Nephron progenitor cell (in vitro differentiated cells): ENCODE measurements around the gene SIL1.

Experiments used
- DNase-seq: peaks from one replicate; pipeline ENCODE4 v3.0.0; 2021
- H3K27ac Mint-ChIP-seq: 2 replicates; pipeline ENCODE4 v1.8.0; 2021; ENCODE audit warnings: mild to moderate bottlenecking, moderate library complexity, mixed read lengths
- H3K27me3 Mint-ChIP-seq: 2 replicates; pipeline ENCODE4 v1.8.0; 2021; ENCODE audit warnings: mild to moderate bottlenecking, low read depth, mixed read lengths; ENCODE audit not compliant: poor library complexity
- H3K36me3 Mint-ChIP-seq: 2 replicates; pipeline ENCODE4 v1.8.0; 2021; ENCODE audit warnings: low read depth, mixed read lengths
- H3K4me1 Mint-ChIP-seq: 2 replicates; pipeline ENCODE4 v1.8.0; 2021; ENCODE audit warnings: mixed read lengths
- H3K4me3 Mint-ChIP-seq: 2 replicates; pipeline ENCODE4 v1.8.0; 2021; ENCODE audit warnings: mild to moderate bottlenecking, moderate library complexity, mixed read lengths
- H3K9me3 Mint-ChIP-seq: 2 replicates; pipeline ENCODE4 v1.8.0; 2021; ENCODE audit warnings: mild to moderate bottlenecking, moderate library complexity, mixed read lengths
- CTCF ChIP-seq: fragments of 200-600 bp; sonication (generic); IDR thresholded peaks from 2 replicates; pipeline ENCODE4 v1.5.0; 2021; ENCODE audit warnings: antibody characterized with exemption

The SIL1 gene

GRCh38 chr5:139215107-139215975 lies 17.2 kb upstream of the SIL1 start:
- peaks cover 24% of the 10 kb centered on the region for H3K4me1 Mint-ChIP-seq
- no peak overlapping the region for H3K4me3 Mint-ChIP-seq
- peaks cover 24% of the 10 kb centered on the region for H3K9me3 Mint-ChIP-seq
- no peaks in the 10 kb centered on the region for H3K36me3 Mint-ChIP-seq
- no peak for TF ChIP-seq CTCF
- H3K27ac Mint-ChIP-seq, result no peak overlapping the region
- no peaks in the 10 kb centered on the region for H3K27me3 Mint-ChIP-seq
- no peak for DNase-seq

GRCh38 chr5:139214646-139215045 lies 16.5 kb upstream of the SIL1 start:
- H3K4me3 Mint-ChIP-seq, result no peak overlapping the region
- no peaks in the 10 kb centered on the region for H3K27me3 Mint-ChIP-seq
- peaks cover 24% of the 10 kb centered on the region for H3K9me3 Mint-ChIP-seq
- H3K36me3 Mint-ChIP-seq, result no peaks in the 10 kb centered on the region
- H3K27ac Mint-ChIP-seq, result no peak overlapping the region
- no peak for TF ChIP-seq CTCF
- no peak for DNase-seq
- H3K4me1 Mint-ChIP-seq, result peaks cover 24% of the 10 kb centered on the region

GRCh38 chr5:139212906-139213305 lies 14.7 kb upstream of the SIL1 start:
- Mint-ChIP-seq H3K4me3 (no peak overlapping the region), H3K27ac (no peak overlapping the region), H3K9me3 (peaks cover 16% of the 10 kb centered on the region), H3K4me1 (peaks cover 35% of the 10 kb centered on the region), H3K27me3 (no peaks in the 10 kb centered on the region), H3K36me3 (no peaks in the 10 kb centered on the region)
- no peak for DNase-seq
- no peak for TF ChIP-seq CTCF

GRCh38 chr5:139212486-139212885 lies 14.3 kb upstream of the SIL1 start:
- H3K9me3 Mint-ChIP-seq, result peaks cover 13% of the 10 kb centered on the region

GRCh38 chr5:139210585-139210984 lies 12.4 kb upstream of the SIL1 start:
- Mint-ChIP-seq H3K36me3 (no peaks in the 10 kb centered on the region), H3K9me3 (no peaks in the 10 kb centered on the region), H3K27ac (no peak overlapping the region), H3K4me1 (peaks cover 35% of the 10 kb centered on the region), H3K27me3 (peaks cover under 1% of the 10 kb centered on the region), H3K4me3 (no peak overlapping the region)
- no peak for DNase-seq
- TF ChIP-seq CTCF, result no peak

More at GRCh38 chr5:139212486-139212885, 14.3 kb upstream of the SIL1 start:
- Mint-ChIP-seq H3K4me1 (peaks cover 35% of the 10 kb centered on the region), H3K27ac (no peak overlapping the region), H3K36me3 (no peaks in the 10 kb centered on the region), H3K4me3 (no peak overlapping the region), H3K27me3 (no peaks in the 10 kb centered on the region)
- DNase-seq, result no peak
- TF ChIP-seq CTCF, result no peak
